AG04450 (cell line): Measurements from ENCODE around the gene FBXL17. TPM values are rescaled to one million over a fixed set of nuclear protein-coding genes. Genes with fewer than 3 reads are reported as not detected.

Experiments used
- CTCF ChIA-PET: fragments of 300-600, 350-600 bp; formaldehyde crosslinking; extraction: SDS; loops from one replicate; lab custom pipeline; 2022; ENCODE audit warnings: antibody characterized with exemption, inconsistent platforms; lab: Charles Lee
- POLR2A ChIA-PET: fragments of 350-600 bp; formaldehyde crosslinking; extraction: SDS; loops from one replicate; lab custom pipeline; 2021; ENCODE audit warnings: antibody characterized with exemption, inconsistent platforms; lab: Yijun Ruan, JAX
- DNase-seq: peaks from one replicate; pipeline ENCODE4 v3.0.0-alpha.2; 2011; ENCODE audit warnings: low read depth, low spot score
- H3K27ac ChIP-seq: one replicate; pipeline ENCODE4 v1.5.1; 2012; ENCODE audit warnings: low read depth, low read length, control low read depth
- H3K27me3 ChIP-seq: one replicate; pipeline ENCODE4 v1.6.0; 2012; ENCODE audit warnings: low read length; ENCODE audit not compliant: control insufficient read depth, insufficient read depth
- H3K4me3 ChIP-seq: 2 replicates; pipeline ENCODE4 v1.5.1; 2011; ENCODE audit warnings: mild to moderate bottlenecking, low read depth, low read length, control low read depth
- H3K9me3 ChIP-seq: 2 replicates; pipeline ENCODE4 v1.5.1; 2012; ENCODE audit warnings: low read length; ENCODE audit not compliant: control insufficient read depth, insufficient read depth
- polyA plus RNA-seq: library from polyadenylated mRNA; depleted of rRNA; stranded (reverse); fragments of >200 nt; gene quantifications from 2 replicates; pipeline ENCODE4 v1.2.3, GENCODE V29; 2011
- TF ChIP-seq, protein P1 (sequence below): IDR thresholded peaks from 2 replicates; pipeline ENCODE4 v1.5.1; 2011; ENCODE audit warnings: low read depth, low read length, control low read depth, inconsistent platforms

FBXL17 gene
- polyA plus RNA-seq, 1 experiment: 9.4 TPM

DNA sequence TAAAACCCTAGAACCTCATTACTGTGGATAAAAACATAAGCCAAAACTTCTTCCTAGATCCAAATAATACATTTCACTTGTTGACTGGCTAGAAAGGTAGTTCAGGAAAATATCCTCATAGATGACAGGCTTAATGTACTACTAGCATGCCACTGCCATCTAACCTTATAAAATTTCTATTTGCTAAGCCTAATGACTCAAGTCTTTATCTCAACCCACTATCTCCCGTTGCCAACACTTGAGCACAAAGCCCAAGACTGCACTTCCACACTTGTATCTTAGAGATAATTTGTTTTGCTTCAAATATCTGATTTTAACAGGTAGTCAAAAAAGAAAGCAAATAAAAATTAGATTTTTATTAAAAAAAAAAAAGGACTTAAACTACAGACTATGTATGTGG, 42.7 kb downstream of the FBXL17 start:
- no peak for DNase-seq
- TF ChIP-seq, protein P1, sequence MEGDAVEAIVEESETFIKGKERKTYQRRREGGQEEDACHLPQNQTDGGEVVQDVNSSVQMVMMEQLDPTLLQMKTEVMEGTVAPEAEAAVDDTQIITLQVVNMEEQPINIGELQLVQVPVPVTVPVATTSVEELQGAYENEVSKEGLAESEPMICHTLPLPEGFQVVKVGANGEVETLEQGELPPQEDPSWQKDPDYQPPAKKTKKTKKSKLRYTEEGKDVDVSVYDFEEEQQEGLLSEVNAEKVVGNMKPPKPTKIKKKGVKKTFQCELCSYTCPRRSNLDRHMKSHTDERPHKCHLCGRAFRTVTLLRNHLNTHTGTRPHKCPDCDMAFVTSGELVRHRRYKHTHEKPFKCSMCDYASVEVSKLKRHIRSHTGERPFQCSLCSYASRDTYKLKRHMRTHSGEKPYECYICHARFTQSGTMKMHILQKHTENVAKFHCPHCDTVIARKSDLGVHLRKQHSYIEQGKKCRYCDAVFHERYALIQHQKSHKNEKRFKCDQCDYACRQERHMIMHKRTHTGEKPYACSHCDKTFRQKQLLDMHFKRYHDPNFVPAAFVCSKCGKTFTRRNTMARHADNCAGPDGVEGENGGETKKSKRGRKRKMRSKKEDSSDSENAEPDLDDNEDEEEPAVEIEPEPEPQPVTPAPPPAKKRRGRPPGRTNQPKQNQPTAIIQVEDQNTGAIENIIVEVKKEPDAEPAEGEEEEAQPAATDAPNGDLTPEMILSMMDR: no peak
- Histone ChIP-seq H3K4me3 (no peak overlapping the region), H3K27me3 (no peaks in the 10 kb centered on the region), H3K27ac (no peak overlapping the region), H3K9me3 (no peaks in the 10 kb centered on the region)
- CTCF ChIA-PET: interaction anchor here (0.7 to 7.7 kb wide), 3 partner anchors 10 to 79 kb away, joined by 5 to 186 read pairs (median 8); no protein-coding TSS in a partner anchor
- POLR2A ChIA-PET: no interaction called here

DNA sequence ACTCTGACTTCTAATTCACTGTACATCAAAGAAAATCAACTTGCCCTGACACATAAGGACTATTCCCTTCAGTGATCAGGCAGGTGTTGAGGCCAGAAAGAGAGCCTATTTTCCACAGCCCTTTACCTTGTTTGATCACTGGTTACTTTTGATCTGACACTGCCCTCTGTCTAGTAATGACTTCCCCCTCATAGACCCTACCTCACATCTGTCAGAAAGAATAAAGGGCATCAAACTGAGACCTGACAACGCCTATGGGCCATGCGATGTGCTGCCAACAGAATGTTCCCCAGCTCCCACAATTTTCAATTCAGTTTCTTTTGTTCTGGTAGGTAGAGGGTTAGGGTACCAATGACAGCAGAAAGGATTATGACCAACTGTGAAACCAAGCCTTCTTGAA, 47.7 kb downstream of the FBXL17 start:
- Histone ChIP-seq H3K4me3 (no peak overlapping the region), H3K27ac (no peak overlapping the region), H3K9me3 (no peaks in the 10 kb centered on the region), H3K27me3 (no peaks in the 10 kb centered on the region)
- TF ChIP-seq, protein P1: no peak
- ChIA-PET POLR2A (no interaction called here), CTCF (interaction anchor here (1.2 kb wide), 1 partner anchor 74 kb away, joined by 3 read pairs; no protein-coding TSS in a partner anchor)
- DNase-seq: no peak

DNA sequence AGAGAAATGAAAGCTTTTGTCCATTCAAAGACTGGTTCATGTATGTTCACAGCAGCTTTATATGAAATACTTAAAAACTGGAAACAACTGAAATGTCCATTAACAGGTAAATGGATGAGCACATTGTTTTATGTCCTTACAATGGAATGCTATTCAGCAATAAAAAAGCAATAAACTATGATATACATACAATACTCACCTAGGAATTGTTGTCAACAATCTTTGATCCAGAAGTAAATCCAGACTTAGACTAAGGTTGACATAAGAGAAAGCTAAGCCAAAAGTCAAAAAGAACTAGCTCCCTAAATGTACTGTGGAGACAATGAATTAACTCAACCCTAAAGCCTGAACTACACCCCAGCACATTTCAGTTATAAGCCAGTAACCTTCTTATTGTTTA, 54.9 kb downstream of the FBXL17 start:
- ChIA-PET CTCF (interaction anchor here (0.7 to 8.0 kb wide), 4 partner anchors 18 to 208 kb away, joined by 3 to 55 read pairs (median 3); no protein-coding TSS in a partner anchor), POLR2A (no interaction called here)
- Histone ChIP-seq H3K27me3 (no peaks in the 10 kb centered on the region), H3K27ac (no peak overlapping the region), H3K9me3 (no peaks in the 10 kb centered on the region), H3K4me3 (no peak overlapping the region)
- TF ChIP-seq, protein P1: no peak
- DNase-seq: no peak

DNA sequence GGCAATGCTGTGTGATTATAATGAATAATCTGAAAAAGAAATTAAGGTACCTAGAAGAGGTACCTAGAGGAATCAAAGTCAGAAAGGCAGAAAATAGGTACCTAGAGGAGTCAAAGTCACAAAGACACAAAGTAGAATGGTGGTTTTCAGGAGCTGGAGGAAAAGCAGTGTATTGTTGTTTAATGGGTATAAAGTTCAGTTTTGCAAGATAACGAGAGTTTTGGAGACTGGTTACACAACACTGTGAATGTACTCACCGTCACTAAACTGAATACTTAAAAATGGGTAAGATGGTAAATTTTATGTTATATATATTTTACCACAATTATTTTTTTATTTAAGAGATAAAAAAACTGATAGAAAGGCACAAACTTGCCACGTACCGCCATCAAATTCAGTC, 57.0 kb downstream of the FBXL17 start:
- Histone ChIP-seq H3K4me3 (no peak overlapping the region), H3K9me3 (no peaks in the 10 kb centered on the region), H3K27me3 (no peaks in the 10 kb centered on the region), H3K27ac (no peak overlapping the region)
- ChIA-PET POLR2A (no interaction called here), CTCF (interaction anchor here (8.0 kb wide), 1 partner anchor 64 kb away, joined by 55 read pairs; no protein-coding TSS in a partner anchor)
- TF ChIP-seq, protein P1: no peak
- no peak for DNase-seq

DNA sequence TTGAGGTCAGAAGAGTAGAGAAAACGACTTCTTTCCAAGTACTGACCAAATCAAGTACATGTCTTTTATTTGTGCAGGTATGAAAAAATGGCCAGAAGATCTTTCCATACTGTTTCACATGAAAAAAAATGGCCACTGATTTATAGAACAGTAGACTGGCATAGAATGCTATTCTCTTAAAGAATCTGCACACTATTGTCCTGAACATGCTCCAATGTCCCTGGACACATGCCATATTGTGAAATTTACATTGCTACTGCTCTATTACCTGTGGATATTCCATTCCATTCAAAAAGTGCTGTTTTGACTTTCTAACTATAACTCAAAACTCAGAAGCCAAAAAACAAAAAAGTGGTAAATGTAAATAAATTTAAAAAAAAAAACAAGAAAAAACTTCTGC, 60.6 kb downstream of the FBXL17 start:
- no peak overlapping the region for H3K27ac ChIP-seq
- DNase-seq: no peak
- H3K4me3 ChIP-seq: no peak overlapping the region
- POLR2A ChIA-PET: no interaction called here
- H3K9me3 ChIP-seq: no peaks in the 10 kb centered on the region
- CTCF ChIA-PET: no interaction called here
- TF ChIP-seq, protein P1: no peak
- no peaks in the 10 kb centered on the region for H3K27me3 ChIP-seq
